ENCODE data around the gene VAC14. TPM values are rescaled to one million over a fixed set of nuclear protein-coding genes. Genes with fewer than 3 reads are reported as not detected.

Gene VAC14
- total RNA-seq, 1 experiment from 2014 or later = 65.5 TPM

DNA sequence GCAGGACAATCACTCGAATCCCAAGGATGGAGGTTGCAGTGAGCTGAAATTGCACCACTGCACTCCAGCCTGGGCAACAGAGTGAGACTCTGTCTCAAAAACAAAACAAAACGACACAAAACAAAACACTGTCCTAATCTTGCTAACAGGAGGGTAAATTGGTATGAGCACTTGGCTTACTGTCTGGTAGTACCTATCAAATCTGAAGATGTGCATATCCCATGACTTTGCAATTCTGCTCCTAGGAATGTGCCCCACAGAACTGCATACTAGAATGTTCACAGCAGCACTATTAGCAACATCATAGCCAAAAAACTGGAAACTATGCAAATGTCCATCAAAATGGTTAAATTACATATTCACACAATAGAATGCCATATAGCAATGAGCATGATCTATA lies 130.8 kb downstream of the VAC14 start:
- no peak for ATAC-seq
- intact Hi-C loops (cut with micrococcal nuclease) = no loop called here
- CTCF ChIA-PET = no interaction called here
- H3K27me3 ChIP-seq (ENCODE audit: low read length) = no peaks in the 10 kb centered on the region
- TF ChIP-seq, protein P1, sequence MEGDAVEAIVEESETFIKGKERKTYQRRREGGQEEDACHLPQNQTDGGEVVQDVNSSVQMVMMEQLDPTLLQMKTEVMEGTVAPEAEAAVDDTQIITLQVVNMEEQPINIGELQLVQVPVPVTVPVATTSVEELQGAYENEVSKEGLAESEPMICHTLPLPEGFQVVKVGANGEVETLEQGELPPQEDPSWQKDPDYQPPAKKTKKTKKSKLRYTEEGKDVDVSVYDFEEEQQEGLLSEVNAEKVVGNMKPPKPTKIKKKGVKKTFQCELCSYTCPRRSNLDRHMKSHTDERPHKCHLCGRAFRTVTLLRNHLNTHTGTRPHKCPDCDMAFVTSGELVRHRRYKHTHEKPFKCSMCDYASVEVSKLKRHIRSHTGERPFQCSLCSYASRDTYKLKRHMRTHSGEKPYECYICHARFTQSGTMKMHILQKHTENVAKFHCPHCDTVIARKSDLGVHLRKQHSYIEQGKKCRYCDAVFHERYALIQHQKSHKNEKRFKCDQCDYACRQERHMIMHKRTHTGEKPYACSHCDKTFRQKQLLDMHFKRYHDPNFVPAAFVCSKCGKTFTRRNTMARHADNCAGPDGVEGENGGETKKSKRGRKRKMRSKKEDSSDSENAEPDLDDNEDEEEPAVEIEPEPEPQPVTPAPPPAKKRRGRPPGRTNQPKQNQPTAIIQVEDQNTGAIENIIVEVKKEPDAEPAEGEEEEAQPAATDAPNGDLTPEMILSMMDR (conservative IDR thresholded peaks at IDR 0.05; ENCODE audit: low read depth, low read length) = no peak
- TF ChIP-seq EZH2phosphoT487 (IDR thresholded peaks at IDR 0.05; ENCODE audit: borderline replicate concordance, low read length) = no peak
- no peak for TF ChIP-seq EZH2 (IDR thresholded peaks at IDR 0.05; ENCODE audit: low read length, unreplicated experiment)
- no peaks in the 10 kb centered on the region for H3F3A ChIP-seq (ENCODE audit: low read length, unreplicated experiment)
- H3K27ac ChIP-seq (ENCODE audit: low read length) = no peak overlapping the region
- H3K4me1 ChIP-seq (ENCODE audit: insufficient read depth, low read length) = no peaks in the 10 kb centered on the region
- peaks cover 13% of the 10 kb centered on the region for H3K36me3 ChIP-seq (ENCODE audit: low read depth, low read length)
- no peak for DNase-seq
- no peaks in the 10 kb centered on the region for H3K9me2 ChIP-seq (replicated peaks; ENCODE audit: low read length)
- no peaks in the 10 kb centered on the region for H3K9me3 ChIP-seq (ENCODE audit: low read length)
- no peaks in the 10 kb centered on the region for H3K79me2 ChIP-seq (ENCODE audit: low read length)
- no peak overlapping the region for H2AFZ ChIP-seq (ENCODE audit: low read length)
- POLR2A ChIA-PET (ENCODE audit: unreplicated experiment) = no interaction called here
- no peak overlapping the region for H3K9ac ChIP-seq (ENCODE audit: low read length)
- no peaks in the 10 kb centered on the region for H4K20me1 ChIP-seq (ENCODE audit: low read length)
- no peak overlapping the region for H3K4me2 ChIP-seq (ENCODE audit: low read length)
- no TSS peak for BruUV-seq (replicated peaks)
- no peak overlapping the region for H3K4me3 ChIP-seq (ENCODE audit: low read length)

DNA sequence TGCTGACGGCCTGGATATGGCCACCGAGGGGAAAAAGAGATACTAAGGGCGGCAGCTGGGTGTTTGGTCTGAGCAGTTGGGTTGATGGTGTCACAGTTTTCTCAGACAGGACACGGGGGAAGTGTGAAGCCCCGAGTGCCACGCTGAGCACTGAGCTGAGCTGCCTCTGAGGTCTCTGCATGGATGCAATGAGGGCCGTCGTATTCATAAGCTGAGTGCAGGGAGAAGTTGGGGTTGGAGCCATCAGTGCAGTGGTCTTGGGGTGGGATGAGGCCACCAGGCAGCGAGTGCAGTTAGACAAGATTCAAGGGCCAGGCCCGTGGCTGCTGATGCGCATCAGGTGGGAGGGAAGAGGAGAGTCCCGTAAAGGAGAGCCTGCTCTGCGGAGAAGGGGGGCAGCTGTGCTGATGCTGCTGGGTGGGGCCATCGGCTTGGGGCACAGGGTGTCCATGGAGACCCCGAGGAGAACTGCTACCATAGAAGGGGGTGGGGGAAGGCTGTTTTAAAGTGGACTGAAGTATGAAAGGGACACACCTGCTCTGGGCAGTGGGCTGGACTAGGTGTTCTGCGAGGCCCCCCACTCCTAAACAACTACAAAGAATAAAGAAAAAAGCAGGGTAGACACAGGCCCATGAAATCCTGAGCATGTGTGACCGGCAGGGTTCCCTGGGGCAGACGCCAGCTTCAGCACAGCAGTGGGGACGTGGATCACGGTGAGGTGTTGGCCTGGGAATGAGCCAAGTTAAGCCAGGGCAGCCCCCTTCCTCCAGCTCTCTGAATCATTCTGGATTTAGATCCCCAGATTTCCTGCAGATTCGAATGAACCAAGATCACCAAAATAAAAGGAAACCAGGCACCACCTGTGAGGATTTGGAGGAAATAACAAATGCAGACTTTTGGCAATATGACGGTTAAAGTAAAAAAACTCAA lies 134.9 kb downstream of the VAC14 start:
- no peak for DNase-seq
- H3K27me3 ChIP-seq (ENCODE audit: low read length) = no peaks in the 10 kb centered on the region
- H3K79me2 ChIP-seq (ENCODE audit: low read length) = no peaks in the 10 kb centered on the region
- no peaks in the 10 kb centered on the region for H4K20me1 ChIP-seq (ENCODE audit: low read length)
- no peak overlapping the region for H2AFZ ChIP-seq (ENCODE audit: low read length)
- no peak overlapping the region for H3K27ac ChIP-seq (ENCODE audit: low read length)
- no peak overlapping the region for H3K9ac ChIP-seq (ENCODE audit: low read length)
- H3K4me3 ChIP-seq (ENCODE audit: low read length) = no peak overlapping the region
- POLR2A ChIA-PET (ENCODE audit: unreplicated experiment) = no interaction called here
- ATAC-seq = no peak
- TF ChIP-seq EZH2phosphoT487 (IDR thresholded peaks at IDR 0.05; ENCODE audit: borderline replicate concordance, low read length) = no peak
- TF ChIP-seq, protein P1 (conservative IDR thresholded peaks at IDR 0.05; ENCODE audit: low read depth, low read length) = no peak
- no peak for TF ChIP-seq EZH2 (IDR thresholded peaks at IDR 0.05; ENCODE audit: low read length, unreplicated experiment)
- H3K36me3 ChIP-seq (ENCODE audit: low read depth, low read length) = peaks cover 9% of the 10 kb centered on the region
- H3K4me1 ChIP-seq (ENCODE audit: insufficient read depth, low read length) = no peaks in the 10 kb centered on the region
- no peaks in the 10 kb centered on the region for H3F3A ChIP-seq (ENCODE audit: low read length, unreplicated experiment)
- no peaks in the 10 kb centered on the region for H3K9me3 ChIP-seq (ENCODE audit: low read length)
- CTCF ChIA-PET = interaction anchor here (0.6 kb wide), 1 partner anchor 77 kb away, joined by 3 read pairs; no protein-coding TSS in a partner anchor
- intact Hi-C loops (cut with micrococcal nuclease) = no loop called here
- no peaks in the 10 kb centered on the region for H3K9me2 ChIP-seq (replicated peaks; ENCODE audit: low read length)
- no peak overlapping the region for H3K4me2 ChIP-seq (ENCODE audit: low read length)
- BruUV-seq (replicated peaks) = no TSS peak

DNA sequence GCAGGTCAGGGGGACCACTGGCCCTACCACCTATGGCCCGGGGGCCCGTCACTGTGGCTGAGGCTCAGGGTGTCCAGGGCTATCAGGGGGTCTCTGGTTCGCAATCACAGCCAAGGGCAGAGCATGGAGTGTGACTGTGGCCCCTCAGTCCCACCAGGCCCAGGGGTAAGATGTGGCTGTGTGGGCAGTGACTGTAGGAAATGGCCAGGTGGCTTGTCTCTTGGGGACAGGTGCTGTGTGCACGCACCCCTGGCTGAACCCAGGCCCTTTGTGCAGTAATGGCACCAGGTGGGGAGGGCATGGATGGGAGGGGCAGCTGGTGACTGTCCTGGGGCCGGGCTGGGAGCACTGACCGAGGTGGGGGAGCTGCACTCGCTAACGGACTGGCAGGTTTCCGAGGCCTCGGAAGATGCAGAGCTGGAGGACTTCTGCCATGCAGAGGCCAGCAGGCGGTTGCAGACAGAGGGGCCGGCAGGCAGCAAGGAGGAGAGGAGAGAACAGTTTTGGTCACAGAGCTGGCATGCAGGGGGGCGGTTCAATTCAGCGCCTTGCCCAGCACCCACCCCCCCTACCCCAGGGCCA lies 135.8 kb downstream of the VAC14 start:
- H3K36me3 ChIP-seq (ENCODE audit: low read depth, low read length) = peaks cover 5% of the 10 kb centered on the region
- H3K79me2 ChIP-seq (ENCODE audit: low read length) = no peaks in the 10 kb centered on the region
- CTCF ChIA-PET = no interaction called here
- H3K9me3 ChIP-seq (ENCODE audit: low read length) = no peaks in the 10 kb centered on the region
- no peak for ATAC-seq
- intact Hi-C loops (cut with micrococcal nuclease) = no loop called here
- POLR2A ChIA-PET (ENCODE audit: unreplicated experiment) = no interaction called here
- H3K27ac ChIP-seq (ENCODE audit: low read length) = no peak overlapping the region
- no peak overlapping the region for H2AFZ ChIP-seq (ENCODE audit: low read length)
- H3K9me2 ChIP-seq (replicated peaks; ENCODE audit: low read length) = no peaks in the 10 kb centered on the region
- H4K20me1 ChIP-seq (ENCODE audit: low read length) = no peaks in the 10 kb centered on the region
- no peaks in the 10 kb centered on the region for H3F3A ChIP-seq (ENCODE audit: low read length, unreplicated experiment)
- BruUV-seq (replicated peaks) = no TSS peak
- no peaks in the 10 kb centered on the region for H3K27me3 ChIP-seq (ENCODE audit: low read length)
- no peak overlapping the region for H3K9ac ChIP-seq (ENCODE audit: low read length)
- H3K4me1 ChIP-seq (ENCODE audit: insufficient read depth, low read length) = no peaks in the 10 kb centered on the region
- no peak overlapping the region for H3K4me3 ChIP-seq (ENCODE audit: low read length)
- TF ChIP-seq EZH2phosphoT487 (IDR thresholded peaks at IDR 0.05; ENCODE audit: borderline replicate concordance, low read length) (no peak), EZH2 (IDR thresholded peaks at IDR 0.05; ENCODE audit: low read length, unreplicated experiment) (no peak)
- TF ChIP-seq, protein P1 (conservative IDR thresholded peaks at IDR 0.05; ENCODE audit: low read depth, low read length) = no peak
- no peak for DNase-seq
- no peak overlapping the region for H3K4me2 ChIP-seq (ENCODE audit: low read length)
